Gastrocnemius medialis (tissue), 4 donors: ENCODE measurements around the gene ITGB3BP.

ENCODE experiments used
- POLR2A ChIP-seq, 2 donors: fragments of 450-650 bp; IDR thresholded peaks; one replicate each; pipeline ENCODE4 v1.6.1; 2017; ENCODE audit warnings: antibody characterized with exemption in 2 of 2, mild to moderate bottlenecking in 2 of 2, moderate library complexity in 2 of 2
- TF ChIP-seq, protein P1 (sequence below), 5 experiments: fragments of 450-650 bp in 3 of 5; fragments of 200-600 bp in 2 of 5; sonication (generic) in 2 of 5; IDR thresholded peaks in 4 of 5; conservative IDR thresholded peaks in 1 of 5; 1 replicate in 4 of 5; 2 replicates in 1 of 5; pipeline ENCODE4 v1.5.1; 2016 to 2019; ENCODE audit warnings: antibody characterized with exemption in 5 of 5, mild to moderate bottlenecking in 3 of 5, moderate library complexity in 3 of 5

DNA sequence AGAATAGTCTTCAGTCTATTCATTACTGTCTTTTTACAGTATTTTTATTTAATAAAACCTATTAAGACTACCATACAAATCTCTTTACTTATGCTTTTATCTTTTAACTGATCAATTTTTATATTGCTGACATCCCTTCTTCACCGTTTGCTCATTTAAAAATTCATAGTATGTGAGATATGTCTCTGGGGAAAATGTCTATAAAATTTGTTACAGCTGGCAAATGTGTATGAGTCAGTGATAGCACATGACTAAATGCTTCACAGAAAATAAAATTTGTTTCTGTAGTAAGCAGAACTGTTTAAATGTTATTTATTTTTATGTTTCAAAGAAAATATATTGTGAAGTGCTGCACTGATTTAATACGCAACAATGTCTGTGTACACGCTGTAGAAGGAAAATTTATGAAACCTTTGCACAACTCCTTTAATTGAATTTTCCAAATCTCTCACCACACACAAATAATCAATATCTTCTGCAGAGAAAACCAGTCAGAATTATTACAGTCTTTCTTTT is 74.2 kb downstream of the ITGB3BP start:
- TF ChIP-seq, protein P1, sequence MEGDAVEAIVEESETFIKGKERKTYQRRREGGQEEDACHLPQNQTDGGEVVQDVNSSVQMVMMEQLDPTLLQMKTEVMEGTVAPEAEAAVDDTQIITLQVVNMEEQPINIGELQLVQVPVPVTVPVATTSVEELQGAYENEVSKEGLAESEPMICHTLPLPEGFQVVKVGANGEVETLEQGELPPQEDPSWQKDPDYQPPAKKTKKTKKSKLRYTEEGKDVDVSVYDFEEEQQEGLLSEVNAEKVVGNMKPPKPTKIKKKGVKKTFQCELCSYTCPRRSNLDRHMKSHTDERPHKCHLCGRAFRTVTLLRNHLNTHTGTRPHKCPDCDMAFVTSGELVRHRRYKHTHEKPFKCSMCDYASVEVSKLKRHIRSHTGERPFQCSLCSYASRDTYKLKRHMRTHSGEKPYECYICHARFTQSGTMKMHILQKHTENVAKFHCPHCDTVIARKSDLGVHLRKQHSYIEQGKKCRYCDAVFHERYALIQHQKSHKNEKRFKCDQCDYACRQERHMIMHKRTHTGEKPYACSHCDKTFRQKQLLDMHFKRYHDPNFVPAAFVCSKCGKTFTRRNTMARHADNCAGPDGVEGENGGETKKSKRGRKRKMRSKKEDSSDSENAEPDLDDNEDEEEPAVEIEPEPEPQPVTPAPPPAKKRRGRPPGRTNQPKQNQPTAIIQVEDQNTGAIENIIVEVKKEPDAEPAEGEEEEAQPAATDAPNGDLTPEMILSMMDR (IDR thresholded peaks at IDR 0.05 in 4 of 5, conservative IDR thresholded peaks at IDR 0.05 in 1 of 5): no peak
- no peak for TF ChIP-seq POLR2A (IDR thresholded peaks at IDR 0.05)
